GM18868 (cell line): Measurements from ENCODE around the gene OCA2.

Source experiments
- ATAC-seq: cut with Tn5 transposase; IDR thresholded peaks from one replicate; pipeline ENCODE4 v1.9.1; 2021; ENCODE audit warnings: mild to moderate bottlenecking, moderate library complexity; ENCODE audit not compliant: unreplicated experiment

The OCA2 gene

GRCh38 chr15:27889258-27889657, 209.9 kb downstream of the OCA2 start:
- ATAC-seq, result no peak

DNA sequence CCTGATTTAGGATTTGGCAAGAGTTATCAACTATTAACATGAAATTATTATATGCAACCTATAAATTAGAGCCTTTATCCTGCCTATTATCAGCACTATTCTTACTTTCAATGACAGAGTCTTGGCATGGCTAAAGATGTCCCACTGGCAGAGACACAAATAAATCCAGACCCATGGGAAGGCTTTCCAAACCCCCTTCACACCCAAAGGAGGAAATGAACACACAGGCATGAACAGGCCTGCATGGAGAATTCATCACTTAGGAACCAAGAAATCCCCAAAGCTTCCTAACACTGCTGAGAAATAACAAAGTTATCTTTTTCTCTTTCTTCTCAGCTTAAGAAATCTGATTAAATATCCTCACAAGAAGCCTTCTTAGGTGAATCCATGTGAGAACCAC, 213.9 kb downstream of the OCA2 start:
- no peak for ATAC-seq

- ATAC-seq, result no peak
Measured at GRCh38 chr15:27884726-27885125, 214.4 kb downstream of the OCA2 start.

DNA sequence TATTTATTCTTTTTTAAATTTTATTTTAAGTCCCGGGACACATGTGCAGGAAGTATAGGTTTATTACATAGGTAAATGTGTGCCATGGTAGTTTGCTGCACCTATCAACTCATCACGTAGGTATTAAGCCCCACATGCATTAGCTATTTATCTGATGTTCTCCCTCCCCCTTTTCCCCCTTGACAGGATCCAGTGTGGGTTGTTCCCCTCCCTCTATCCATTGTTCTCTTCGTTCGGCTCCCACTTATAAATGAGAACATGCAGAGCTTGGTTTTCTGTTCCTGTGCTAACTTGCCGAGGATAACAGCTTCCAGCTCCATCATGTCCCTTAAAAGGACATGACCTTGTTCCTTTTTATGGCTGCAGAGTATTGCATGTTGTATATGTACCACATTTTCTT, 220.3 kb downstream of the OCA2 start:
- ATAC-seq, result no peak

DNA sequence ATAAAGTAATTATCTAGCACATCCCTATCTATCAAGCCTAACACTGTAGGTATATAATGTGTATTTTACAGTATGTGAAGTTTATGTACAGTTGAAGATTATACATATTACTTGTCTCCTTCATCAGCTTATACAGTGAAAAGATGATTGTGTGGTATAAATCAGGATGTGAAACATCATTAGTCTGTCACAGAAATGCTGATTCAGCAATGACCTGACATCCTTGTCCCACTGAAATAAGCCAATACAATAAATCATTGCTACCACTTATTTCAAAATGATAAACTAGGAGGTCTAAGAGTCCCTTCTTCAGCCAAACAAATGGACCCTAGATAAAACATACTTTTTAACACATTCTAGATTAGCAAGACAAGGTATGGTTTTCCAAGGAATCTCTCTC, 225.3 kb downstream of the OCA2 start:
- no peak for ATAC-seq

DNA sequence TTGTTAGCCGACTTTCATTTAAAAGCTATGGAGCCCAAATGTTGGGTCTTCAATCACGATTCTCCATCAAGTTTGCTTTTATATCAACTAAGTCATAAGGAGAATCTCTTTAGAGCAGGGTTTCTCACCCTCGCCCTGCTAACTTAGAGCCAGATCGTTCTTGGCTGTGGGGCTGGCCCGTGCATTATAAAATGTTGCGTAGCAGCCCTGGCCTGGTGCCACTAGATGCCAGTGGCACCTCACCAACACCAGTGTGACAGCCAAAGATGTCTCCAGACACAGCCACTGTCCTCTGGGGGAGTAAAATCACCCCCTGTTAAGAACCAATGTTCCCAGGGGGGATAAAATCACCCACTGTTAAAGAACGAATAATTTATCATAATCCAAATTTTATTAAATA, 226.1 kb downstream of the OCA2 start:
- ATAC-seq, result no peak

DNA sequence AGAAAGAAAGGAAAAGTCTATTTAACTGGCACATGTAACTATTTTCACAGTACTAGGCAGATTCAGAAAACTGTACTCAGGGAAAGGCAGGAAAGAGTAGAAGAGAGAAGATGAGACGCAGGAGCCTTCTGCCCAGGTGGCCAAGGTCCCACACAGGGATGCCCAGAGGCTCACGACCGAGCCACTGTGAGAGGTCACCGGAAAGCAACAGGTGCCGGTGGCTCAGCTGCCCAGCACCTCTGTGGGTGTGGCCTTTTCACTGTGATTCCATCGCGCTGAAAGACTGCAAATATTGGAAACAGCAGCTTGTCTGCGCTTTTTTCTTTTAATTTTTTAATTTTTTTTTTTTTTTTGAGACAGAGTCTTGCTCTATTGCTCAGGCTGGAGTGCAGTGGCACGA, 226.8 kb downstream of the OCA2 start:
- no peak for ATAC-seq

- ATAC-seq, result no peak
Measured at GRCh38 chr15:27871902-27872260, 227.2 kb downstream of the OCA2 start.

DNA sequence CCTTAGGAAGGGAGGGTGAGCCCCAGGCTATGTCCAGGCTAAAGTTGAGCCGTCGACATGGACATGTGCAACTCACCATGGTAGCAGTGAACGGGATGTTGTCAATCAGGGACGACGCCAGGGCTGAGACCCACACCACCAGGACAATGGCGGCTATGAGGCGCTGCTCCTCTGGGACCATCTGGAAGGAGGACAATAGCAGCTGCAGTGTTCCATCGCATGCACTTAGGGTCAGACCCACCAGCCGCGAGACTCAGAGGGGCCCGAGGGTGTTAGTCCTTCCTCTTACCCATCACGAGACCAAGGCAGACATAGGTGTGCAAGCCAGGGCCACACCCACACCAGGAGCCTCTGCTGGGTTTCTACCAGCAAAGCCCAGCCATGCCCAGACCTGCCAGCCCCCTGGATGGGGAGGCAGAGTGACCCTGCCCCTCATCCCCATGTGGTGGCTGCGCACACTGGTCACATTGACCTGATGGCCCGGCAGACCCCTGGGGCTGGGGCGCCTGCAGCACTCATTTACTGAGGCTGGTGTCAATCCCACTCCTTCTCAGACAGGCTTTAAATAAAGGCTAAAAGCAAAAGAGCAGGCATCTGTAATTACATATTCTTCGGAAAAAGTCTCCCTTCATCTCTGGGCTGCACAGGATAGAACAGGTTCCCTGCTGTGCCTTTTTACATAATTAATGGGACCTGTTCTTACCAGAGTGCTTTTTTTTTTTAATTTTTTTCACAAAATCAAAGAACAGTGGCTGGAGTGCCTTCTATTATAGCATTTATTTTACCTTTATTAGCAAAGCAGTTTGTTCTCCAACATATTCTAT, 227.8 kb downstream of the OCA2 start:
- ATAC-seq, result no peak

GRCh38 chr15:27870320-27870719, 228.8 kb downstream of the OCA2 start:
- ATAC-seq, result no peak

- ATAC-seq, result no peak
Measured at GRCh38 chr15:27869697-27870281, 229.3 kb downstream of the OCA2 start.

GRCh38 chr15:27868828-27869404, 230.2 kb downstream of the OCA2 start:
- no peak for ATAC-seq

GRCh38 chr15:27867861-27868260, 231.3 kb downstream of the OCA2 start:
- ATAC-seq, result no peak

DNA sequence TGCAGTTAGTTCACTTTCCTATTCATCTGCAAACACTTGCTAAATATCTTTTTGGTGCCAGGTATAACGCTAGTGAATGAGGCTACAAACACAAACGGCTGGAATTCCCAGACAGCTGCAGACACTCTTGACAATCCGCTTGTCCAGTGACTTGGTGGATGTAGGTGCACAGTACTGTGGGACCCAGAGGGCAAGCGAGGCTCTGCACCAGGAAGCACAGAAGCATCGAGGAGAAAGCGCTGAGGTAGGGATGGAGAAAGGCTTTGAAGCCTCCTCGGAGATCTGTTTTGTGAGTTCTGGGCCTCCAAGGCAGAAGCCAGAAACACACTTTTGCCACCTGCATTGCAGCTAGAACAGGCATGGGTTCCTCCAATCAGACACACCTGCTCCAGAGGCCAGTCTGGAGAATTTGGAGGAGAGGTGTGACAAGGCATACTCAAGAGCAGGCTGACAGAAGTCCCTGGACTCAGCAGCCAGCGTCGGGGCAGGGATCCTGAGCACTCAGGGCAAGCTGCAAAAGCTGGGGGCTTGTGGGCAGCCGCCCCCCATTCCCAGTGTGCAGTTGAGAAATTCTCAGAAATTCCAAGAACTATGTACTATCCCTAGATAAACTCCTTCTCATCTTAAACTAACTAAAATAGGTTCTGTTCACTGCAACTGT, 232.5 kb downstream of the OCA2 start:
- ATAC-seq, result no peak

GRCh38 chr15:27865926-27866325, 233.2 kb downstream of the OCA2 start:
- ATAC-seq, result no peak

DNA sequence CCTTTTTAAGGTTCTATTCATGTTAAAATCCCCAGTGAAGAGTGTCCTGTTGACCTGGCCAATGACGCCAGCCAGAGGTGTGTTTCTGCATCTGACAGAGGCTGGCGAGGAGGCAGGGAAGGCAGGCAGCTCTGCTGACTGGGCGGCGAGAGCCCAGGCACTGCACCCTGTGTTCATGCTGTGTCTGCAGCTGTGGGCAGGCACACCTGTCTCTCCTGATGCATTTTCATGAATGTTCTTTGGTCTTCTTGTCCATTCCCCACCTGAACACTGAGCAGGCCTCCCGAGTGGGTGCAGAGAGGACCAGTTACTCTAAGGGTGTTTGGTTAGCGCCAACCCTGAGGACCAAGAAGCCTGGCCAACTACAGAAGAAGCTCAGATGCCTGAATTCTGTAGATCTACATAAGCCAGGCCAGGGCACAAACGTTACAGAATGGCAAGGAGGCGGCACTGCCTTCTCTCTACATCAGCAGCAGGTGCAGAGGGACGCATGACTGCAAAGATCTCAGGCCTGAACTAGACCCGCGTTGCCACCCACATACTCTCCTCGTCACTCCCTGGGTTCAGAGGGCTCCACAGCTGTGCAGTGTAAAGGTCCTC, 233.7 kb downstream of the OCA2 start:
- no peak for ATAC-seq

DNA sequence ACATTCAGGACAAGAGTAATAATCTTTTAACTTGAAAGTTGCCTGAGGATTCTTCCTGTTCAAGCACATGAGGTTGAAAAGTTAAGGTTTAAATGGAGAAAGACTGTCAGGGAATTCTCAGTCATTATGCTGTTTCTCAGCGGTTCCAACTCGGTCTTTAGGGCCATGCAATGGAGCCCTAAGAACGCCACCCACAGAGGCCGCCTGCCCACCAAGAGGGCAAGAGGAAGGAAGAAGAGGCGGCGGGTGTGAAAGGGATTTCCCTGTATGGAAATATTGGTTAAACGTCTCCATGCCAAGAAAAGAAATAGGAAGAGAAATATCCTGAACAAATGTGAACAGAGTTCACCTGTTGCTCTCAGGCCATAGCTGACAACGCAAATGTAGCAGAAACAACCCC, 234.4 kb downstream of the OCA2 start:
- ATAC-seq, result no peak

GRCh38 chr15:27864086-27864485, 235.0 kb downstream of the OCA2 start:
- ATAC-seq, result no peak

DNA sequence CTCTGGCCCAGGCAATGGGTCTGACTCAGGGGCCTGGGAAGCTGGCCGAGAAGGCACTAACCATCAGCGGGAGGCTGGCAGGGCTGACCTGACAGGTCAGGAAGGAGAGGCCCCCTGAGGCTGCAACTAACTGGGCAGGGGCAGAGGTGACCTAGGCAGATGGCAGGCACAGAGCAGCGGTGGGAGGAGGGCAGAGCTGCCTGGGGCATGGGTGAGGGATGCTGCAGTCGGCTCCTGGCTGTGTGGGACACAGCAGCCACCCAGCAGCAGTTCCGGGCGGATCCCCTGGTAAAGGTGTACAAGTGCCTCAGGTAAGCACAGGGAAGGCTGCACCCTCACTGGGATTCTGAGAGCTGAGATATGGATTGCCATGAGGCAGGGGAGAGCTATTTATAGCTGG, 236.1 kb downstream of the OCA2 start:
- ATAC-seq, result no peak

DNA sequence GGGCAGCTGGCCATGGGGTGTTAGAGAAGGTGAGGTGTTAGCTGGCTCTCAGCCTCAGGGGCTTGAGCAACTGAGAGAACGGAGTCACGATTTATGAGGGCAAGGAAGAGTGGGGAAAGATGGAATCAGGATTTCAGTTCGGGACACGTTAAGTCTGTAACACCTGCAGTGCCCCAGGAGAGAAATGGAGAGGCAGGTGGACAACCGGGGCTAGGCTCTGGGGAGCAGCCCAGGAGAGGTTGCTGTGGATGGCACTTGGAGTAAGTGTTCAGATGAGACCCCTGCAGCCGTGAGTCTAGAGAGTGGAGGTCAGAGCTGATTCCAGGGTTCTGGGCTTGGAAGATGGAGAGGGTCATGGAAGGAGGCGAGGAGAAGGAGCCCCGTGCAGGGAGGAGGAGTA, 237.9 kb downstream of the OCA2 start:
- ATAC-seq, result no peak

- no peak for ATAC-seq
Measured at GRCh38 chr15:27855137-27855536, 244.0 kb downstream of the OCA2 start.

DNA sequence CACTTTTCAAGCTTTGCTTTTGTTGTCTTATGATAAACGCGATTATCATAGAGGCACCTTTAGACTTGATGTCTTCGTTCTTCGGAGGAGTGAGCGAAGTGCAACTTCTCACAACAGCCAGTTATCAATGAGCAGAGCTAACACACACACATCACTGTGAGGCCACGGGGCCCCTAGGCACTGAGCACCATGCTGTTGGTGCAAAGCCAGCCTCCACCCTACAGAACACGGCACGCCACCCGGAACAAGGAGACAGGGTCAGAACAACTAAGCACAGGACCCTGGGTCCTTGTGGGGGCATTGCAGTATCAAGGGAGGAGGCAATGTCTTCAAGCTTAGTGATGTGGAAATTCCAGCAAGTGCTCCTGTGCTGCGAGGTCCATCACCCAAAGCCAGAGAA, 244.5 kb downstream of the OCA2 start:
- ATAC-seq, result no peak
